Testis (tissue), 2 donors: ENCODE measurements around the gene KIF2A.

Experiments
- POLR2A ChIP-seq: fragments of 450-650 bp; IDR thresholded peaks from one replicate; pipeline ENCODE4 v1.6.1; 2017; ENCODE audit warnings: antibody characterized with exemption, mild to moderate bottlenecking, moderate library complexity
- TF ChIP-seq, protein P1 (sequence below), 3 experiments: fragments of 450-650 bp in 2 of 3; fragments of 200-600 bp in 1 of 3; sonication (generic) in 1 of 3; IDR thresholded peaks; one replicate each; pipeline ENCODE4 v1.5.1; 2016 to 2019; ENCODE audit warnings: antibody characterized with exemption in 3 of 3, mild to moderate bottlenecking in 2 of 3, moderate library complexity in 1 of 3

DNA sequence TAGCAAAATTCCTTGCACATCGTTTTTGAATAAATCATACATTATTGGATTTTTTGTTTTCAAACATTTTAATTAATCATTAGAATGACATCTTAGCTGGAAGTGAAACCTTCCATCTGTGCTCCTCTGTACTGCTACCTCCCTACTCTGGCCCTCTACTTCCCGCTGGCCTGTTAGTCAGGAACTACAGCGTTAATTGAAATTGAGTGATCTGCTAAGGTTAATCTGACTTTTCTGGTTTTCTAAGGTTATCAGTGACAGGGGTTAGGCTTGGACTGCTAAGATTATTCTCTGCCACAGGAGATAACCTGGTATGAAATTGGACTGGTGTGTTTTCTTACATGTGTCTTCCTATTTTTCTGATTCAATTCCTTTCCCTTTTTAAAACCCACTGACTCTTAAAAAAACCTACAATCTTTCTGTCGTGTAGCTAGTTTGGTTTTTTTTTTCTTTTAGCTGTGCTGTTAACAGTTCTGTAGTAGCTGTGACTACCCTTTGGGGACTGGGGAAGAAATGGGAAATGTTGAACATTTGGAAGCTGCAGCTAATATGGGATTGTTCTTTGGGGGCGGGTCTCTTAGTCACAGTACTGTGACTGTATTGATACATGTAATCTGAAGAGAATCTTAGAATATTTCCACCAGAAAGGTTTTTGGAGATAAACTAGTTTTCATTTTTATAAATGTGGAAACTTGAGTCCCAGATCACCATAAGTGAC is 4.6 kb downstream of the KIF2A start:
- TF ChIP-seq, protein P1, sequence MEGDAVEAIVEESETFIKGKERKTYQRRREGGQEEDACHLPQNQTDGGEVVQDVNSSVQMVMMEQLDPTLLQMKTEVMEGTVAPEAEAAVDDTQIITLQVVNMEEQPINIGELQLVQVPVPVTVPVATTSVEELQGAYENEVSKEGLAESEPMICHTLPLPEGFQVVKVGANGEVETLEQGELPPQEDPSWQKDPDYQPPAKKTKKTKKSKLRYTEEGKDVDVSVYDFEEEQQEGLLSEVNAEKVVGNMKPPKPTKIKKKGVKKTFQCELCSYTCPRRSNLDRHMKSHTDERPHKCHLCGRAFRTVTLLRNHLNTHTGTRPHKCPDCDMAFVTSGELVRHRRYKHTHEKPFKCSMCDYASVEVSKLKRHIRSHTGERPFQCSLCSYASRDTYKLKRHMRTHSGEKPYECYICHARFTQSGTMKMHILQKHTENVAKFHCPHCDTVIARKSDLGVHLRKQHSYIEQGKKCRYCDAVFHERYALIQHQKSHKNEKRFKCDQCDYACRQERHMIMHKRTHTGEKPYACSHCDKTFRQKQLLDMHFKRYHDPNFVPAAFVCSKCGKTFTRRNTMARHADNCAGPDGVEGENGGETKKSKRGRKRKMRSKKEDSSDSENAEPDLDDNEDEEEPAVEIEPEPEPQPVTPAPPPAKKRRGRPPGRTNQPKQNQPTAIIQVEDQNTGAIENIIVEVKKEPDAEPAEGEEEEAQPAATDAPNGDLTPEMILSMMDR (IDR thresholded peaks at IDR 0.05), result no peak
- TF ChIP-seq POLR2A, result no peak
